GM19043 (cell line): ENCODE results near the gene SLC35G1.

Experiments used
- ATAC-seq: cut with Tn5 transposase; IDR thresholded peaks from one replicate; pipeline ENCODE4 v1.9.1; 2021; ENCODE audit warnings: low read depth; ENCODE audit not compliant: unreplicated experiment

The SLC35G1 gene

GRCh38 chr10:93947055-93947454, 53.3 kb downstream of the SLC35G1 start:
- ATAC-seq = no peak

DNA sequence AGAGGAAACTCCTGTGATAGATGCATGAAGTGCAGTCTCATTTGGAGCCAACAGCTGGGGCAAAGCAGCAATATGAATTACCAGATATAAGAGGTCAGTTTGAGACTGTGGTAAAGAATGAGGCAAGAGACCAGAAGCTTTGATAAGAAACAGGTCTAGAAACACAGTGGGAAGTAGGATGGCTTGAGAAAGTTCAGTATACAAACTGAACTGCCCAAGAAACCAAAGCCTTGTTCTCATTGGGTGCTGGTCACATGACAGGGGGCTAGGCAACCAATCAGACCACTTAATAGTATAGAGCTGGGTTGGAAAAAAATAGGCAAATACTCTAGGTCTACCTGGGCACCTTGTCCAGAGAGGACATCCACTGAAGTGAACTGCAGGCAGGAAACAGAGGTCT, 53.7 kb downstream of the SLC35G1 start:
- no peak for ATAC-seq

DNA sequence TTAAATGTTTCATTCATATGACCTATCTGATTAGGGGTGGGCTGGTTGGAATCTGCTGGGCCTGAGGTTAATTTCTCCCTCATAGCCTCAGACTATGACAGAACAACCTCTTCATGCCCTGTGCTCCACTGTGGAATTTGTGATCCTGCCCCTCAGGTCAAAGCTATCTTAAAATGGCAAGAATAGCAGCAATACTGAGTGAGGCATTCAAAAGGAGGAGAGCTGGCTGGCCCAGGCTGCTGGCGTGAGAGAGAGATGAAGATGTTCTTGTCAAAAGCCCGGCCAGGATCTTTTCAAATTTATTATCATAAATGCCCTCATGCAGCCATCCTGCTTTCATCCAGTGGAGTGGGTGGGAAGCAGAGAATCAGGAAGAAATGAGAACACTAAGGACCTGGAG, 58.1 kb downstream of the SLC35G1 start:
- ATAC-seq = no peak
